ENCODE data around the gene UQCC2.

GRCh38 chr6:33716379-33716778 is 4.9 kb upstream of the UQCC2 start:
- no peak for TF ChIP-seq POLR2A (IDR thresholded peaks at IDR 0.05)
- TF ChIP-seq, protein P1, sequence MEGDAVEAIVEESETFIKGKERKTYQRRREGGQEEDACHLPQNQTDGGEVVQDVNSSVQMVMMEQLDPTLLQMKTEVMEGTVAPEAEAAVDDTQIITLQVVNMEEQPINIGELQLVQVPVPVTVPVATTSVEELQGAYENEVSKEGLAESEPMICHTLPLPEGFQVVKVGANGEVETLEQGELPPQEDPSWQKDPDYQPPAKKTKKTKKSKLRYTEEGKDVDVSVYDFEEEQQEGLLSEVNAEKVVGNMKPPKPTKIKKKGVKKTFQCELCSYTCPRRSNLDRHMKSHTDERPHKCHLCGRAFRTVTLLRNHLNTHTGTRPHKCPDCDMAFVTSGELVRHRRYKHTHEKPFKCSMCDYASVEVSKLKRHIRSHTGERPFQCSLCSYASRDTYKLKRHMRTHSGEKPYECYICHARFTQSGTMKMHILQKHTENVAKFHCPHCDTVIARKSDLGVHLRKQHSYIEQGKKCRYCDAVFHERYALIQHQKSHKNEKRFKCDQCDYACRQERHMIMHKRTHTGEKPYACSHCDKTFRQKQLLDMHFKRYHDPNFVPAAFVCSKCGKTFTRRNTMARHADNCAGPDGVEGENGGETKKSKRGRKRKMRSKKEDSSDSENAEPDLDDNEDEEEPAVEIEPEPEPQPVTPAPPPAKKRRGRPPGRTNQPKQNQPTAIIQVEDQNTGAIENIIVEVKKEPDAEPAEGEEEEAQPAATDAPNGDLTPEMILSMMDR (IDR thresholded peaks at IDR 0.05) = no peak

All from testis (tissue), 2 donors.